ENCODE measurements around the gene CSF3R.

- TF ChIP-seq NRF1 (conservative IDR thresholded peaks at IDR 0.05 in 1 of 2, IDR thresholded peaks at IDR 0.05 in 1 of 2) (no peak), SMARCB1 (IDR thresholded peaks at IDR 0.05; ENCODE audit: insufficient read length, low read depth) (no peak), ZNF175 (CRISPR knock-in tag; IDR thresholded peaks at IDR 0.05; ENCODE audit: low read depth) (no peak), ZC3H8 (IDR thresholded peaks at IDR 0.05) (no peak), PATZ1 (CRISPR knock-in tag; IDR thresholded peaks at IDR 0.05; ENCODE audit: borderline replicate concordance) (no peak), NR2C1 (IDR thresholded peaks at IDR 0.05) (no peak), NR2C1 (tag; IDR thresholded peaks at IDR 0.05) (no peak), SMARCC2 (IDR thresholded peaks at IDR 0.05; ENCODE audit: low read depth) (no peak), ZNF124 (CRISPR knock-in tag; IDR thresholded peaks at IDR 0.05) (no peak), CBX1 (IDR thresholded peaks at IDR 0.05; ENCODE audit: low read depth) (no peak), USF2 (CRISPR knock-in tag; IDR thresholded peaks at IDR 0.05) (no peak), NFE2L1 (tag; IDR thresholded peaks at IDR 0.05; ENCODE audit: borderline replicate concordance, low read depth) (no peak), MTA1 (IDR thresholded peaks at IDR 0.05; ENCODE audit: borderline replicate concordance) (no peak), ZNF121 (CRISPR knock-in tag; conservative IDR thresholded peaks at IDR 0.05) (no peak)
Observed at GRCh38 chr1:36446271-36446670, 36.4 kb downstream of the CSF3R start.

Data from K562 (cell line).